ENCODE measurements around the gene SMTN. TPM values are rescaled to one million over a fixed set of nuclear protein-coding genes. Genes with fewer than 3 reads are reported as not detected.

The SMTN gene
- total RNA-seq, 4 donors from 2014 or later = 171 to 341 (median 219) TPM

GRCh38 chr22:31103111-31103510 is 22.0 kb downstream of the SMTN start:
- Histone ChIP-seq H3K9me3 (no peaks in the 10 kb centered on the region), H3K27ac (peak overlapping the region; percentile 86 to 97 (median 96)), H3K27me3 (no peaks in the 10 kb centered on the region), H3K4me1 (peaks cover 29 to 68% (median 49%) of the 10 kb centered on the region in 4 donors), H3K36me3 (peaks cover 0 to 15% (median 3%) of the 10 kb centered on the region in 4 donors), H3K4me3 (no peak overlapping the region)
- no peak for TF ChIP-seq POLR2AphosphoS5 (IDR thresholded peaks at IDR 0.05)
- TF ChIP-seq EP300 (IDR thresholded peaks at IDR 0.05; ENCODE audit: low read depth) = no peak
- TF ChIP-seq, protein P1, sequence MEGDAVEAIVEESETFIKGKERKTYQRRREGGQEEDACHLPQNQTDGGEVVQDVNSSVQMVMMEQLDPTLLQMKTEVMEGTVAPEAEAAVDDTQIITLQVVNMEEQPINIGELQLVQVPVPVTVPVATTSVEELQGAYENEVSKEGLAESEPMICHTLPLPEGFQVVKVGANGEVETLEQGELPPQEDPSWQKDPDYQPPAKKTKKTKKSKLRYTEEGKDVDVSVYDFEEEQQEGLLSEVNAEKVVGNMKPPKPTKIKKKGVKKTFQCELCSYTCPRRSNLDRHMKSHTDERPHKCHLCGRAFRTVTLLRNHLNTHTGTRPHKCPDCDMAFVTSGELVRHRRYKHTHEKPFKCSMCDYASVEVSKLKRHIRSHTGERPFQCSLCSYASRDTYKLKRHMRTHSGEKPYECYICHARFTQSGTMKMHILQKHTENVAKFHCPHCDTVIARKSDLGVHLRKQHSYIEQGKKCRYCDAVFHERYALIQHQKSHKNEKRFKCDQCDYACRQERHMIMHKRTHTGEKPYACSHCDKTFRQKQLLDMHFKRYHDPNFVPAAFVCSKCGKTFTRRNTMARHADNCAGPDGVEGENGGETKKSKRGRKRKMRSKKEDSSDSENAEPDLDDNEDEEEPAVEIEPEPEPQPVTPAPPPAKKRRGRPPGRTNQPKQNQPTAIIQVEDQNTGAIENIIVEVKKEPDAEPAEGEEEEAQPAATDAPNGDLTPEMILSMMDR (IDR thresholded peaks at IDR 0.05) = no peak
- TF ChIP-seq POLR2A (IDR thresholded peaks at IDR 0.05) = no peak
- no peak for DNase-seq
- WGBS, 2 donors (ENCODE audit: low coverage in 1 of 2) = 76% methylated on average over 2 of the region's 2 CpGs; no CpG with 5 or more reads in 1 of the 2 donors
- in situ Hi-C loops (cut with MboI; ENCODE audit: low pct_ligation_motif_present in 1 of 4, low pct_unique_long_range_greater_than_20kb in 1 of 4, low sequenced_read_pairs in 3 of 4) = no loop called here
- intact Hi-C loops (cut with DNase I; ENCODE audit: low total_unique reads) = no loop called here

DNA sequence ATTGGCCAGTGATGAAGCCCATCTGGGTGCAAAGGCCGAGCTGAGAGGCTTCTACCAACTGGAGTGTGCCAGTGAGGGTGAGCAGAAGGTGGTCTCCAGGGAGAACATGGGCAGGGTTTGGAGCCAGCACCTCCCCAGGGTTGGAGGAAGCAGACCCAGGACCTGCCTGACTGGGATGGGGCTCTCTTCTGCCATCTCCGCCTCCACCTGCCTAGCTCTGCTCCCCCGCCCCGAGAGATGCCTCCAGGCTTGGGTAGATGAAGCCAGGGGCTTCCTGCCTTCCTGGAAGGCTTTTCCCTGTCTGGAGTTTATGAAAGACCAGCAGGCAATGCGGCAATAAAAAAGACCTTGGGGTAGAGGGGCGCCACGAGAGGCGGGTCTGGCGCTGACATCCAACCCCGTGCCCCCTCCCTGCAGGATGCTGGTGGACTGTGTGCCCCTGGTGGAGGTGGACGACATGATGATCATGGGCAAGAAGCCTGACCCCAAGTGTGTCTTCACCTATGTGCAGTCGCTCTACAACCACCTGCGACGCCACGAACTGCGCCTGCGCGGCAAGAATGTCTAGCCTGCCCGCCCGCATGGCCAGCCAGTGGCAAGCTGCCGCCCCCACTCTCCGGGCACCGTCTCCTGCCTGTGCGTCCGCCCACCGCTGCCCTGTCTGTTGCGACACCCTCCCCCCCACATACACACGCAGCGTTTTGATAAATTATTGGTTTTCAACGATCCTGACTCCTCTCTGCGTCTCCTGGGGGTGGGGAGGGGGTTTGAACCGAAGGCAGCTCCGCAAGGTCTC is 23.0 kb downstream of the SMTN start:
- intact Hi-C loops (cut with DNase I; ENCODE audit: low total_unique reads) = loop anchor here (1.0 kb wide), 1 partner anchor 12 kb away; no protein-coding TSS in a partner anchor
- Histone ChIP-seq H3K9me3 (no peaks in the 10 kb centered on the region), H3K36me3 (peaks cover 0 to 15% (median 3%) of the 10 kb centered on the region in 4 donors), H3K27me3 (no peaks in the 10 kb centered on the region), H3K4me3 (peak overlapping the region in 2 of 4 donors; percentile 53 to 60), H3K27ac (peak overlapping the region; percentile 86 to 97 (median 96)), H3K4me1 (peaks cover 24 to 61% (median 41%) of the 10 kb centered on the region in 4 donors)
- DNase-seq = no peak
- TF ChIP-seq POLR2AphosphoS5 (IDR thresholded peaks at IDR 0.05) (peak in 2 of 3 donors; percentile 56 to 66), POLR2A (IDR thresholded peaks at IDR 0.05) (peak; percentile 20), EP300 (IDR thresholded peaks at IDR 0.05; ENCODE audit: low read depth) (no peak)
- TF ChIP-seq, protein P1 (IDR thresholded peaks at IDR 0.05) = peak in 1 of 5 experiments; percentile 24
- WGBS, 2 donors (ENCODE audit: low coverage in 1 of 2) = 53 to 73% methylated on average over 3 to 33 of the region's 33 CpGs
- in situ Hi-C loops (cut with MboI; ENCODE audit: low pct_ligation_motif_present in 1 of 4, low pct_unique_long_range_greater_than_20kb in 1 of 4, low sequenced_read_pairs in 3 of 4) = no loop called here

- Histone ChIP-seq H3K4me1 (peaks cover 17 to 57% (median 35%) of the 10 kb centered on the region in 4 donors), H3K27ac (peak overlapping the region; percentile 86 to 97 (median 96)), H3K36me3 (peaks cover 0 to 7% (median 0%) of the 10 kb centered on the region in 4 donors), H3K4me3 (peak overlapping the region in 2 of 4 donors; percentile 53 to 60), H3K9me3 (no peaks in the 10 kb centered on the region), H3K27me3 (no peaks in the 10 kb centered on the region)
- intact Hi-C loops (cut with DNase I; ENCODE audit: low total_unique reads) = loop anchor here (1.0 to 5.0 kb wide), 2 partner anchors 13 to 47 kb away; no protein-coding TSS in a partner anchor
- WGBS, 2 donors (ENCODE audit: low coverage in 1 of 2) = 57% methylated on average over 30 of the region's 35 CpGs; no CpG with 5 or more reads in 1 of the 2 donors
- in situ Hi-C loops (cut with MboI; ENCODE audit: low pct_ligation_motif_present in 1 of 4, low pct_unique_long_range_greater_than_20kb in 1 of 4, low sequenced_read_pairs in 3 of 4) = no loop called here
- DNase-seq = no peak
- TF ChIP-seq, protein P1 (IDR thresholded peaks at IDR 0.05) = peak in 4 of 5 experiments; percentile 26 to 47 (median 34)
- TF ChIP-seq POLR2A (IDR thresholded peaks at IDR 0.05) (no peak), POLR2AphosphoS5 (IDR thresholded peaks at IDR 0.05) (peak in 2 of 3 donors; percentile 19 to 60), EP300 (IDR thresholded peaks at IDR 0.05; ENCODE audit: low read depth) (no peak)
Measured at GRCh38 chr22:31104869-31105268, 23.8 kb downstream of the SMTN start.

- TF ChIP-seq POLR2A (IDR thresholded peaks at IDR 0.05) = no peak
- TF ChIP-seq POLR2AphosphoS5 (IDR thresholded peaks at IDR 0.05) = peak in 2 of 3 donors; percentile 4 to 16
- Histone ChIP-seq H3K4me1 (peaks cover 17 to 54% (median 33%) of the 10 kb centered on the region in 4 donors), H3K9me3 (no peaks in the 10 kb centered on the region), H3K4me3 (peak overlapping the region in 3 of 4 donors; percentile 45 to 60 (median 53)), H3K27me3 (no peaks in the 10 kb centered on the region), H3K27ac (peak overlapping the region; percentile 86 to 97 (median 96)), H3K36me3 (peaks cover 0 to 3% (median 0%) of the 10 kb centered on the region in 4 donors)
- in situ Hi-C loops (cut with MboI; ENCODE audit: low pct_ligation_motif_present in 1 of 4, low pct_unique_long_range_greater_than_20kb in 1 of 4, low sequenced_read_pairs in 3 of 4) (no loop called here), intact Hi-C loops (cut with DNase I; ENCODE audit: low total_unique reads) (loop anchor here (5.0 kb wide), 1 partner anchor 47 kb away; no protein-coding TSS in a partner anchor)
- DNase-seq = no peak
- 61% methylated on average over 11 of the region's 11 CpGs; no CpG with 5 or more reads in 1 of the 2 donors for WGBS, 2 donors (ENCODE audit: low coverage in 1 of 2)
Measured at GRCh38 chr22:31105282-31105929, 24.3 kb downstream of the SMTN start.
